ENCODE results near the gene DNAJB2.
A peak's percentile ranks its signal among the peaks of the same experiment; 100 is the strongest.
"Not testable (repeated sequence)": the region's sequence is repeated elsewhere in the genome, so short reads cannot be mapped to it uniquely, and the experiment has no call there.

Gene DNAJB2

DNA sequence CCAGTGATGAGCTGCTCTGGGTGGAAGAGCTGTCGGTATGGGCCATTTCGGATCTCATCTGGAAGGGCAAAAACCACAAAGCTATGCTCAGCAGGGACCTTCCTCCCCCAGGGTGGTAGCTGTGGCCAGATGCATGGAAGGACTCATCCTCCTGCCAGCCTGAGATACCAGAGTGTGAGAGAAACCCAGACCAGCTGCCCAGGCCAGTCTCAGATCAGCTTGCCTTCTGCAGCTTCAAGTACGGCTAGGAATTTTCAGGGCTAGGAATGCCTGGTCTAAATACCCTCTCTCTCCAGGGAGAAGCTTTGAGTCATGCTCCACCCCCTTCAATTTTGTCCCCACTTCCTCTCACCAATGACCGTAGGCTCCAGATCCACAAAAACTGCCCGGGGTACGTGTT lies 27.5 kb upstream of the DNAJB2 start:
- TF ChIP-seq CTCF (conservative IDR thresholded peaks at IDR 0.05; ENCODE audit: low read depth, low read length) = no peak
- H3K4me3 ChIP-seq (ENCODE audit: low read length) = no peak overlapping the region
- no peak for DNase-seq (ENCODE audit: low read depth)

GRCh38 chr2:219252084-219252483 lies 27.1 kb upstream of the DNAJB2 start:
- no peak for DNase-seq (ENCODE audit: low read depth)
- no peak overlapping the region for H3K4me3 ChIP-seq (ENCODE audit: low read length)
- no peak for TF ChIP-seq CTCF (conservative IDR thresholded peaks at IDR 0.05; ENCODE audit: low read depth, low read length)

DNA sequence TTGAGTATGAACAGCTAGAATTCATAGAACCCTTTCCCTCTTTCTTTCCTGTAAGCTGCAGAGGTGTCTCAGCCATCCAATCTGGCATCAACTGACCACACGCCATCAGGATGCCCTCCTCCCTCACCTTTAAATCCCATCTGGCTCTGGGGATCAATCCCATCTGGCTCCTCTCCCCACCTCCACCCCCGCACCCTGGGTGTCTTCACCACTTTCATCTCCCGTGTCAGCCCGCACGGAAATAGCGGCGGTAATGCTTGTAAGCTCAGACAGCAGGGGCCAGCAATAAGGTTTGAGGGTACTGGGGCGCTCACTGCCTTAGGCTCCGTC lies 26.6 kb upstream of the DNAJB2 start:
- DNase-seq (ENCODE audit: low read depth) = no peak
- TF ChIP-seq CTCF (conservative IDR thresholded peaks at IDR 0.05; ENCODE audit: low read depth, low read length) = no peak
- peak overlapping the region; percentile 58 for H3K4me3 ChIP-seq (ENCODE audit: low read length)

DNA sequence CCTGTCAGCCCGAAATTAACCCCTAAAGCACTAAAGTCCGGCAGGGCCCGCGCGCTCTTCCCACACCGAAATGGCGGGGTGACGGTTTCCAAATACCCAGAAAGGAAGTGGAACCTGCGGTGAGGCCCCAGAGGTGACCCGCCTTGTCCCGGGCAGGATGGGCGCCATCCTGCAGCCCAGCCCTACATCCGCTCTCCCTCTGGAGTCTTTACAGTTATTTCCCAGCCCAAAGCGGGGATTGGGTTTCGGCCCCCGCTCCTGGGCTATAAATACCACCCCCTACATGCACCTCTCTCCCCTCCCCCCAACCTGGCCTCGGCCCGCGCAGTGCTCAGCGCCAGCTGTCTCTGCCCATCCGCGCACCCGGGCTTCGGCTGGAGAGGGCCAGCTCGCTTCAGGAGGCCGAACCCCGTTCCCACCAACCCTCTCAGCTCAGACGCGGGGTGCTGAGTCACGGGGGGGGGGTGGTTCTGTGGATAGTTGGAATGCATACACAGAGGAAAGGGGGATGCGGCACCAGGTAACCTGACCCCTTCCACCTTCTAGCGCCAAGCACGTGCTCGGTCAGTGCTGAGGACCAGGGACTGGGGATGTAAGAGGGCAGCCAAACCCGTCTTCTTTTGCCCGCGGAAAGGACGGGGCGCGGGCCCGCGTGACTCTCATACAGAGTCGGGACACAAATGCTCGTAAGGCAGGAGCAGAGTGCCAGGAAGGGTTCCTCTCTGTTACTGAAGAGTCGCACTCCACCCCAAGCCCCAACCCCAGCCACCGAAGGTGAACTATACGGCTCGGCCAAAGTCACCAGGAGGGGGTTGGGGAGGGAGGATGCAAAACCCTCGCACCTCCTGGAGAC lies 26.0 kb upstream of the DNAJB2 start, which contains the start of gene TUBA4B:
TUBA4B (plus strand) TSS at position 344 of the 853 bp plus-strand sequence; CDS start at position 509, 165 bp downstream.
- peak within 1 kb of the TSS; percentile 58 for H3K4me3 ChIP-seq (ENCODE audit: low read length)
- no peak for TF ChIP-seq CTCF (conservative IDR thresholded peaks at IDR 0.05; ENCODE audit: low read depth, low read length)
- DNase-seq (ENCODE audit: low read depth) = no peak

DNA sequence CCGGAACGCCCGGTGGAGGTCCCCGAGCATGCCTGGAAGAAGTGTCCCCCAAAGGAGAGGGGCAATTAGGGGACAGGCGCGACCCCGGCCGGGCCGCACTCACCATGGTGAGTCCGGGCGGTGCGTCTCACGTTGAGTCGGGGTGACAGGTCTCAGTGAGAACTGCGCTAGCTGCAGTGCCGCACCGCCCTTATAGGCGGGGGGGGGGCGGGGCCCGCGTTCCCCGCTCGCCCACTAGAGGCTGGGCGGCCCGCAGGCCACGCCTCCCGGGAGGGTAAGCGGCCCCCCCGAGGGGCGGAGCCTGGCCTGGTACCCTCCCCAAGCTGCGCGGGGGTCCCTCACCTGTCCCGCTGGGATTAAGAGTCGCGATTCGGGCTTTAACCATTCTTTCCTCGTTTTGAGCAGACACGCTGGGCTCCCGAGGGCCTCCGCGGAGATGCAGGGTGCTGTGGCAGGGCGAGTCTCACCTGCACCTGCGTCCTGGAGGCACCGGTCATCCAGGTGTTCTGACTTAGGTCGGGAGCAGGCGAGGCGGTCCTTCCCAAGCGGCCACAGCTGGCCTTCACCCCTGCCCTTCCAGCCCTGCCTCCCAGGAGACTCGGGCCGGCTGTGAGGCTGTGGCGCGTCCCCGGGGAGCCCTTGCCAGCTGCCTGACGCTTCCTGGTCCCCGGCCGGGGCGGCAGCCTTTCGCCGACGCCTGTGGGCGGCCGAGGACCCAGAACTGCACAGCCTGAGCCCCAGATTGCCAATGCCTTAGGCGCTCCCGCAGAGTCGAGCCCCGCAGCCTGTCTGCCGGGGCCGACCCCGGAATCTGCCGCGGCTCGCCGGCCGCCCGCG lies 25.2 kb upstream of the DNAJB2 start, which contains the start of gene TUBA4A:
TUBA4A (minus strand) TSS at position 166 of the 837 bp plus-strand sequence; CDS start at position 106, 60 bp downstream.
- no peak for TF ChIP-seq CTCF (conservative IDR thresholded peaks at IDR 0.05; ENCODE audit: low read depth, low read length)
- H3K4me3 ChIP-seq (ENCODE audit: low read length) = peak within 1 kb of the TSS; percentile 58

GRCh38 chr2:219254590-219255201 lies 24.5 kb upstream of the DNAJB2 start:
- no peak for DNase-seq (ENCODE audit: low read depth)
- TF ChIP-seq CTCF (conservative IDR thresholded peaks at IDR 0.05; ENCODE audit: low read depth, low read length) = no peak
- H3K4me3 ChIP-seq (ENCODE audit: low read length) = peak overlapping the region; percentile 58

More for the DNA sequence above, 25.2 kb upstream of the DNAJB2 start, which contains the start of gene TUBA4A:
- no peak for DNase-seq (ENCODE audit: low read depth)

DNA sequence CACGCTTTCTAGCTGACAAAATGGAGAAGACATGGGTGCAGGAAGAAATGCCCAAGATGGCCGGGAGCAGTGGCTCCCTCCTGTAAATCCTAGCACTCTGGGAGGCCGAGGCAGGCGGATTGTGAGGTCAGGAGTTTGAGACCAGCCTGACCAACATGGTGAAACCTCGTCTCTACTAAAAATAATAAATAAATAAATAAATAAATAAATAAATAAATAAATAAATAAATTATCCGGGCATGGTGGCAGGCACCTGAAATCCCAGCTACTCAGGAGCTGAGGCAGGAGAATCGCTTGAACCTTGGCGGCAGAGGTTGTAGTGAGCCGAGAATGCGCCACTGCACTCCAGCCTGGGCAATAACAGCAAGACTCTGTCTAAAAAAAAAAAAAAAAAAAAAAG lies 20.2 kb upstream of the DNAJB2 start:
- H3K4me3 ChIP-seq (ENCODE audit: low read length); DNase-seq (ENCODE audit: low read depth): not testable (repeated sequence)
